LoVo (cell line): ENCODE measurements around the gene FEN1.

Experiments used
- DNase-seq: peaks from one replicate; pipeline ENCODE4 v3.0.0-alpha.2; 2016; ENCODE audit warnings: low spot score

The FEN1 gene, protein sequence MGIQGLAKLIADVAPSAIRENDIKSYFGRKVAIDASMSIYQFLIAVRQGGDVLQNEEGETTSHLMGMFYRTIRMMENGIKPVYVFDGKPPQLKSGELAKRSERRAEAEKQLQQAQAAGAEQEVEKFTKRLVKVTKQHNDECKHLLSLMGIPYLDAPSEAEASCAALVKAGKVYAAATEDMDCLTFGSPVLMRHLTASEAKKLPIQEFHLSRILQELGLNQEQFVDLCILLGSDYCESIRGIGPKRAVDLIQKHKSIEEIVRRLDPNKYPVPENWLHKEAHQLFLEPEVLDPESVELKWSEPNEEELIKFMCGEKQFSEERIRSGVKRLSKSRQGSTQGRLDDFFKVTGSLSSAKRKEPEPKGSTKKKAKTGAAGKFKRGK

DNA sequence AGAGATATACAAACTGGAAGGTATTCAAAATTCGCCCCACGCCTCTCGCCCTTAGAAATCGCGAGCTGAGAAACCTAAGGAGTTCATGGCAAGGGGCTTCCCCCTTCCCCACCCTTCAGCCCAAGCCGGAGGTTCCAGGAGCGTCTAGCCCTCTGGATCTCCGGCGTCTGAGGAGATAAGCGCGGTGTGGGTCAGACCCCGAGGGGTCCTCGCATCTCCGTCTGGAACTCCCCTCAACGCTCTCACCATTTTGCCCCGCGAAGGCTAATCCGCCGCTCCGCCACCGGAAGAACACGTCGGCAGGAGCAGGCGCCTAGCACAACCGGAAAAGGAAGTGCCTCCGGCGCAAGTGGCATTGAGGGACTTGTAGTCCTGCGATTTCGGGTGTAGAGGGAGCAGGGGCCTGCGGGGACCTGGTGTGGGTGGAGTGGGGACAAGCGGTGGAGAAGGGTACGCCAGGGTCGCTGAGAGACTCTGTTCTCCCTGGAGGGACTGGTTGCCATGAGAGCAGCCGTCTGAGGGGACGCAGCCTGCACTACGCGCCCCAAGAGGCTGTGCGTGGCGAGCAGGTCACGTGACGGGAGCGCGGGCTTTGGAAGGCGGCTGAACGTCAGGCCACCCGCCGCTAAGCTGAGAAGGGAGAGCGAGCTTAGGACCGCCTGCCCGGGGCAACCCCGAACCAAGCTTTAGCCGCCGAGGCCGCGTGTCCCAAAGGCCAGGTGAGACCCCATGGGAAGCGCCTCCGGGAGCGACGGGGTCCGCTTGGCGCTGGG is at the start of gene FEN1, which contains the start of gene TMEM258:
FEN1 (plus strand) TSS at position 602 of the 773 bp plus-strand sequence. CDS start 2,451 bp downstream, outside the sequence.
TMEM258 (minus strand) TSS at position 290 of the 773 bp plus-strand sequence; CDS start at position 249, 41 bp downstream.
- peak; percentile 92 for DNase-seq

DNA sequence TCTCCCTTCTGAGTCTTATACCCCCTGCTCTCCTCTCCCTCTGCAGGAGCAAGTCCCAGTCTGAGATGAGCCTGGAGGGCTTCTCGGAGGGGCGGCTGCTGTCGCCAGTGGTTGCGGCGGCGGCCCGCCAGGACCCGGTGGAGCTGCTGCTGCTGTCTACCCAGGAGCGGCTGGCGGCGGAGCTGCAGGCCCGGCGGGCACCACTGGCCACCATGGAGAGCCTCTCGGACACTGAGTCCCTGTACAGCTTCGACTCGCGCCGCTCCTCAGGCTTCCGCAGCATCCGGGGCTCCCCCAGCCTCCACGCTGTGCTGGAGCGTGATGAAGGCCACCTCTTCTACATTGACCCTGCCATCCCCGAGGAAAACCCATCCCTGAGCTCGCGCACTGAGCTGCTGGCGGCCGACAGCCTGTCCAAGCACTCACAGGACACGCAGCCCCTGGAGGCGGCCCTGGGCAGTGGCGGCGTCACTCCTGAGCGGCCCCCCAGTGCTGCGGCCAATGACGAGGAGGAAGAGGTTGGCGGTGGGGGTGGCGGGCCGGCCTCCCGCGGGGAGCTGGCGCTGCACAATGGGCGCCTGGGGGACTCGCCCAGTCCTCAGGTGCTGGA is 49.1 kb upstream of the FEN1 start:
- no peak for DNase-seq

DNA sequence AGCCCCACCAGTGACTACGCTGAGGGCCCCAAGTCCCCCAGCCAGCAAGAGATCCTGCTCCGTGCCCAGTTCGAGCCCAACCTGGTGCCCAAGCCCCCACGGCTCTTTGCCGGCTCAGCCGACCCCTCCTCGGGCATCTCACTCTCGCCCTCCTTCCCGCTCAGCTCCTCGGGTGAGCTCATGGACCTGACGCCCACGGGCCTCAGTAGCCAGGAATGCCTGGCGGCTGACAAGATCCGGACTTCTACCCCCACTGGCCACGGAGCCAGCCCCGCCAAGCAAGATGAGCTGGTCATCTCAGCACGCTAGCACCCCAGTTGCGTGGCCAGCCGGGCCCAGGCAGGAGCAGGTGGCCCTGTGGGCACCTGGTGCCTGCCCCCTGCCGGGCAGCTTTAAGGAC is 48.5 kb upstream of the FEN1 start:
- no peak for DNase-seq

DNA sequence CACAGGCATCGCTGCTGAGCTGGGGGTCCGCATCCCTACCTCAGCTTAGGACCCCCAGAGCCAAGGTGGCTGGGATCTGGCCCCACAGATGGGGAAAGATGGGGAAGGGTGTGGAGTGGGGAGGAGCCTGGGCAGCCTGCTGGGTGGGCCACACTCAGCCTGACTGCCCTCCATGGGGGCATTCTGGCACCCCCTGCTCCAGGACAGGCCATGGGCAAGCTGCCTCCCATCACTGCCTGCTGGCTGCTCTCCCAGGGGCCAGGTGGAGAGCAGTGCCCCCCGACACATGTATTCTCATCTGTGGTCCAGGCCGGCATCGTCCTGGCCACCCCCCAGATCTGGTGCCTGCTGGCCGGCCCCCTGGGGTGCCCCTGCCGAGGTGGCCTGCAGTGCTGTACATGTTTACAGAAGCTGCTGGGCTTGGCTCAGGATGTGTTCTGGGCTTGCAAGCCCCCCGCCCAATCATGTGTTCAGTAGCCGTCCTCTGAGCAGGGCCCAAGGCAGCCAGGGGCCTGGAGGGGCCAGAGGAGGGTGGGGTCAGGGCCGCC is 48.0 kb upstream of the FEN1 start:
- DNase-seq = no peak

DNA sequence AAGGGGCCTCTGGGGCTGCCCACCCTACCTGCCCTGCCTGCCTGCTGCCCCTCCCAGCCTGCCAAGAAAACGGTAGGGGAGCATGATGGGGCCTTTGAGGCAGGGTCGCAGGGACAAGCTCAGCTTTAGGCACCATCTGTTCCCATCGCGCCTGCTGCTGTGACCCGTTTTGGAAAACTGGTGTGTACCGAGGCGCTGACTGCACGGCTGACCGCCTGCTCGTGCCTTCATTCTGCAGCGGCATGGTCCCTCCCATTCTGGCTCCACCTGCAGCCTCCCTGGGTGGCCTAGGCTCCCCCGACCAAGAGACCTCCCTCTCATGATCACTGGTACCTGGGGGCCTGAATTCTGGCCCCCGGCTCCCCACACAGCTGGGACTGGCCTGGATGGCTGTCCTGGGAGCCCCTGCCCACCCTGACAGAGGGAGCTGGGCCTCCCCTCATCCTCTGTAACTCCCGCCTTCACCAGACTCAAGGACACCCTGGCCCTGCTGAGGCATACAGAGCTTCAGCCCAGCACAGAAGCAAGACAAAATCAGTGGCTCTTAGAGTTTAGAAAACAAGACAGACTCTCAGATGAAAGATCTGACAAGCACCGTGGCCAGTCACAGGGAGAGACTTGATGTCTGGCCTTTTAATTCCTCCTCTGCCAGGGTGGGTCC is 46.8 kb upstream of the FEN1 start:
- no peak for DNase-seq

DNA sequence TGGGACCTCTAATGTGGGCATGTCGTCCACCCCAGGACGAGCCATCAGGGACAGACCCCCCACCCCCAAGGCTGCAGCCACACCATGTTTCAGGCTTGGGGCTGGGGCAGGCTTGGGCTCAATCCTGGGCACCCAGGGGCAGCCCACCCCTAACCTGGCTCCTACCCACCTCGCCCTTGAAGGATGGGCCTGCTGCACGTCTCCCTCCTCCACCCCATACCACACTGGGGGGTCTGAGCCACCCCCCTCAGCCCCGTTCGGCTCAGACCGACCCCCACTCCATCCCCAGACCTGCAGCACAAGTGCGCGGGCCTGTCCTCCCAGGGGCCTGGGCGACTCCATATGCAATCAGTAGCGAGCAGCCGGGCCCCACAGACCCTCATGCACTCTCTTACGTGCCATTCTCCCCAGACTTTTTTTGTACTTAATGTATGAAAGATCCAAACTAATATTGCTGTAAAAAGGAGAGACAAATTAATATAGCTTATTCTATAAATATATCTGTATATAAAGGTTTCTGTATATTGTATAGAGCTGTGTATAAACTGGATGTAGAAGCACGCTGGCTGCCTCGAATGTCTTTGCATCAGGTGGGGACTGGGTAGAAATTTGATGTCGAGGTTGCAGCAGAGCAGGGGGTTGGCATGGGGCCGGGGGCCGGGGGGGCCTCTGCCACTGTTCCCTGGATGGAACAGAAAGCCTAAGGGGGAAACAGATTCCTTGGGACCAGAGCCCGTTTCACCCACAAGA is 46.1 kb upstream of the FEN1 start:
- no peak for DNase-seq

DNA sequence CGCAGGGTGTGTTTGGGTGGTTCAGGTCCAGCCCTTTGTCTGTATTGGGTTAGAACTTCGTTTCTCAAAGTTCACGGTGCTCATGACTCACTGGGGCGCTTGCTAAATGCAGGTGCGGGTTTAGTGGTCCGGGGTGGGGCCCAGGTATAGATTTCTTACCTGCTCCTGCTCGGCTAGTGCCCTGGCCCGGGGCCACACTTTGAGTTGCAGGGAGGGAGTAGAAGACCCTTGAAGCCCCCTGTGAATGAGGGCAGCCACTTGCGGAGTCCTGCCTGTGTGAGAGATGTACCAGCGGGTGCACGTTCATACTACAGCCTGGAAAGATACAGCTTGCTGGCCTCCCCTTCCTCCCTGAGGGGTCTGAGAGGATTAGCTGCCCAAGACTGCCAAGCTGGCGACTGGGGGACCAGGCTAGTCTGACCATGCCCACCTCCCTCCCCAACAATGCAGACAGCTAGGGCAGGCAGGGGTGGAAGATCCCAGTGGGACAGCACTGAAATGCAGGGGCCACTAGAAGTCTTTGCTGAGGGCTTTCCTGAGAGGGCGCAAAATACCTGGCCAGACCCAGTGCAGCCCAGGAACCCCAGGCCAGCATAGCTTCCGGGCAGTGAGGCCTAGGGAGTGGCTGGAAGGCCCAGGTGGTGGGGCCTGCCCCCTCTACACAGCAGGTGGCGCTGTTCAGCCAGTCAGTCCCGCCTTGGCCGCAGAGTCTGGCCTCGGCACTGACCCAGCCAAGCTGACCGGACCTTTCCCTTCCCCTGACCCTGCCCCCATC is 45.3 kb upstream of the FEN1 start:
- peak; percentile 77 for DNase-seq

DNA sequence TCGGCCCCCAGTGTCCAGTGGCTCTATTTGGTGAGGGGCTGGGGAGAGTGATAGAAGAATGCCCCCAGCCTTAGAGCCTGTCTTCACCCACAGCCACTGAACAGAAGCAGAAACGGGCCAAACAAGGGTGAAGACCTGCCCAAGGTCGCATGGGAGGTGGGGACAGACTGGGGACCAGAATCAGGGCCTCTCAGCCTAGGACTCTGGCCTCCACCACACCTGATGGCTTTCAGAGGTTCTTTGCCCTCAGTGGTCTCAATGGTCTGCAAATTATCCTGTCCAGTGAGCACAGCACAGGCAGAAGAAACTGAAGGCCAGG is 44.8 kb upstream of the FEN1 start:
- no peak for DNase-seq

DNA sequence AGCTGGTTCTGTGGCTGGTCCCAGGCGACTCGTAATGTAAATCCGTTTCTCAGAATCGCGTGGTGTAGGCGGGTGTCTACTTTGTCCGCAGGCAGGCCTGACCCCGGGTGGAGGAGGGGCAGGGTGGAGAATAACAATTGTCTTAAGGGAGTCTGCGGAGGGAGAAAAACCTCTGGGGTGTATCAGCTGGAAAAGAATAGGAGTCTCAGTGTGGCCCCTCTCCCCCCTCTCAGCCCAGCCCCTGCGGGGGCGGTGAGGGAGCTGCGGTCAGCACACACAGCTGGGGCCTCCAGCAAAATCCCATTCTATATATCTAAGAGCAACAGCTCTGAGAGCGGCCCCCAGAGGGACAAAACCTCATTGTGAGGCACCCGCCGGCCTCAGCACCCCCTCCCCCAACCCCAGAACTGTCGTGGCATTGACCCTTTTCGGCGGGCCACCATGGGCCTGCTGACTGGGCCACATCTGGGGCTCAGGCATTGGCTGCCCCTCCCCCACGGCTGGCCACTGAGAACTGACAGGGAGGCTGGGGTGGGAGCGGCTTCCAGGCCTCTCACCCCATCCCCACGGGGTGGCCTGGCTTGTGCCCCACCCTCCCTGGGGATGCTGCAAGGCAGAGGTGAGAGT is 43.0 kb upstream of the FEN1 start:
- DNase-seq = no peak

DNA sequence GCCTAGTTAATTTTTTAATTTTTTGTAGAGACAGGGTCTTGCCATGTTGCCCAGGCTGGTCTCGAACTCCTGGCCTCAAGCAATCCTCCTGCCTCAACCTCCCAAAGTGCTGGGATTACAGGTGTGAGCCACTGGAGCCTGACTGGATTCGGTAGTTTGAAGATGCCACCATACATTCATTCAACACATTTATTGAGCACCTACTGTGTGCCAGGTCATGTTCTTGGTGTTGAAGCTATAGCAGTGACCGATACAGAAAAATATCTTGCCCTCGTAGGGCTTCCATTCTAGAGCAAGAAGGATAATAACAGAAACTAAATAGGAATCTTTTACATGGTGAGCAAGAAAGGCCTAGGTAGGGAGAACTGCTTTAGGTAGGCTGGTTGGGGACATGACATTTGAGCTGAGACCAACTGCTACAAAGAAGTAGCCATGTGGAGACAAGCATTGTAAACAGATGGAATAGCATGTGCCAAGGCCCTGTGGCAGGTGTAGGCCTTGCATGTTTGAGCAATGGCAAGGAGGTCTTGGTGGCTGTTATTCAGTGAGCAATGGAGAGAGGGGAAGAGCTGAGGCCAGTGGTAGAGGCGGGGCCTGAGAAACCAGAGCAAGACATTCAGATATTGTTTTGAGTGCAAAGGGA is 42.0 kb upstream of the FEN1 start:
- no peak for DNase-seq

DNA sequence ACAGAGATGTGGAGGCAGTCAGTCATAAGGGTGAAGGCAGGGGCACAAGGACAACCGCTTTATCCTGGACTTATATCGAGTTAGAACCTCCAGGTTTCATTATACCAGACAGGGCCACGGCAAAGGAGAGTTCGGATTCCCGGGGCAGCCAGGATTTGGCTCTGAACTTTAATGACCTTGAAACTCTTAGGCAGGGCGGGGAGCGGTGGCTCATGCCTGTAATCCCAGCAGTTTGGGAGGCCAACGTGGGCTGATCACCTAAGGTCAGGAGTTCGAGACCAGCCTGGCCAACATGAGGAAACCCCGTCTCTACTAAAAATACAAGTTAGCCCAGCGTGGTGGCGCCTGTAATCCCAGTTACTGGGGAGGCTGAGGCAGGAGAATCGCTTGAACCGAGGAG is 41.3 kb upstream of the FEN1 start:
- DNase-seq = no peak

DNA sequence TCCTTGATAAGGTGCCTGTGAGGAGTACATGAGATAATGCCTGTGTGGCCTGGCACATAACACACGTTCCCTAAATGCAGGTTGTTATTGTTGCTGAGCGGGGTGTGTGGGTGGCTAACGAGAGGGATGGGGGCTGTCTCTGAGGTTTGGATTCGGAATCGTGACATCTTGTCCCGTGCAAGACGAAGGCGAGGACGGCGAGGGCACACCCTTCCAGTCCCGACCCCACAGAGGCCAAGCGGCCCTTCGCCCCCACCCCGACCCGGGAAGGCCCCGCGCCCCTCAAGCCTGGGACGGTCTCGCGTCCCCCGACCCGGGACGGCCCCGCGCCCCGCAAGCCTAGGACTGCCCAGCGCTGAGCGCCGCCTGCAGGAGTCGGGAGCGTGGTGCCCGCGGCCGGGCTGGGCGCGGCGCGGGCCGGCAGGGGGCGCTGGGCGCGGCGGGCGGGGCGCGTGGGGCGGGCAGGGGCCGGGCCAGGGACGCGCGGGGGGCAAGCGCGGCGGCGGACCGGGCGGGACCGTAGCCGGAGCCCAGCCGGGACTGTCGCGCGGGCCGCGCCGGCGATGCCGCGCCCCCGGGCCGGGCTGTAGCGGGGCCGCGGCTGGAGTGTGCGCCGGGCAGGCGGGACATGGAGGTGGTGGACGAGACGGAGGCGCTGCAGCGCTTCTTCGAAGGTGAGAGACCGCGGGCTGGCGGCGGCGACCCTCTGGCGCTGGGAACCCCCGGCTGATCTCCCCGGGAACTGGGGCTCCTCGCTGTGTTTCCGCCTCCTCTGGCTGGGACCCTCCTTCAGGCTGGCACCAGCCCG is 40.4 kb upstream of the FEN1 start, which contains the start of gene MYRF:
MYRF (plus strand) TSS at position 520 of the 808 bp plus-strand sequence; CDS start at position 629, 109 bp downstream.
- DNase-seq = peak; percentile 68

DNA sequence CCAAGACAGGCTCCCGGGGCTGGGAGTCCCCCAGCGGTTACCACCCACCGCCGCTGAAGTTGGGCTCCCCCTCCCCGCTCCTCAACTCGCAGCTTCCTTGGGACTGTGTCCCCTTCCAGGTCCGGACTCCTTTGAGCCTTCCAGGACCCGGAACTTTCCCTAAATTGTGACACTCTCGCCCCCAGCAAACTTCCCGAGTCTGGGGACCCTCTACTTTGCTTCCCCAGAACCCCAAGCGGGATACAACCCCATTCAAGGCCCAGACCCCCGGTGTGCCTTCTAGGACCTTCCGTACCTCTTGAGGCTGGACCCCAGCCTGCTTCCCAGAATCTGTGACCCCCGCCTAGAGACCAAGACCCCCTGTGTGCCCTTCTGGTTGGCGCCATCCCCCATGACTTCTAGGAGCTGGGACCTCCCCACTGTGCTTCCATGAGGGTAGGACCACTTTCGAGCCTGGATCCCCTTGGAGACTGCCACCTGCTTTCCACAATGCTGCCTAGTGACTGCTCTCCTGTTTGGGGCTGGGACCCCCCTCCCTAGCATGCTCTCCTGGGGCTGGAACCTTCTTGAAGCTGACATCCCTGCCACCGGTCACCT is 39.7 kb upstream of the FEN1 start:
- no peak for DNase-seq

DNA sequence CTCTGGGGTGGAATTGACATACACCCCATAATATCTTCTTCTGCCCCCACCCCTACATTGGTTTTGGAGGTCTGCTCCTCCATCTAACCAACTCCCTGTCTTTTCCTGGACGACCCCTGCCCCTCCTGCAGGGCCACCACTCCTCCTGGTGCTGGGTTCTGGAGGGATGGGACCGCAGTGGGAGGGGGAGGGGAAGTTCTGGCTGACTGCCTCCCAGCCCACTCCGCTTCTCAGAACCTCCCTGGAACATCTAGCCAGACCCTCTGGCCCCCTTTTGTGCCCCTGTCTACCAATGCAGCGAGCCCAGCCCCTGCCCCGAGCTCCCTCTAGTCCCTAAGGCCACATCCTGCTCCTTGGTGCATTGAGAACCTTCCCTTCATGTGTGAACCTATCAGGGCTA is 39.0 kb upstream of the FEN1 start:
- no peak for DNase-seq

DNA sequence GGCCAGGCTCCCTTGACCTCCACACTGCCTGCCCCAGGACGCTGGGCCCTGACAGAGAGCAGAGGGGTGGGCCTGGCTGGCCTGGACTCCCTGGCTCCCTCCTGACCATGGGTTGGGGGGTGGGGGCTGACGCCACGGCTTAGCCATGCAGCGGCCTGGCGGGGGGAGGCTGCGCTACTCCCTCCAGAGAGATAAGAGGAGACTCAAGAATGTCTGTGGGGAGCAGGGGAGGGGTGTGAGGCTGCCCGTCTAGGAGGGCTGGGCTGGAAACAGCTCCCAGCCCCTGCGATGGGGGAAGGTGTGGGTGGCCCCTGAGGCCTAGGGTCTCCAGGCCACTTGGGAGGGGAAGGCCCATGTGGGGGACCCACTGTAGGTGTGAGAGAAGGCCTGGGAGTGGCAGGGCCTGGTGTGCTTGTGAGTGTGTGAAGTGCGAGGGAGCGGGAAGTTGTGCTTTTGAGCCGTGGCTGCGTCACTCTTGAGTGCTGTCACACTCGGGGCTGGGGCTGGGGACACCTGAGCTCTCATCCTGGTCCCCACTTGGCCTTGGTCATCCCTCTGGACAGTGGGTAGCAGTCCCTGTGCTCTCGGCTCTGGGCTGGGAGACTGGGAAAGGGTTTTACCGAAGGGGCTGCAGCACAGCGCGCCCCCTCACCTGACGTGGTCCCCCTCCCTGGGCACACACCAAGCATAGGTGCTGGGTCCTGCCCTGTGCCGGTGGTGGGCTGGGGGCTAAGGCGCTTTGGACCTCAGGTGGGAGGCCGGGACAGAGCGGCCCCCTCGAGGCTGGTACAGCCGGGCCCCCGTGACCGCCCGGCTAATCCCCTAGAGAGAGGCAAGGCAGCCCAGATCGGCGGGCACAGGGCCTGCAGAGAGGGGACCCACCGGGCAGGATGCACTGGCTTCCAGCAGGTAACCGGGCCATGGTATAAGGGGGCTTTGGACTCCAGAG is 37.9 kb upstream of the FEN1 start:
- no peak for DNase-seq

DNA sequence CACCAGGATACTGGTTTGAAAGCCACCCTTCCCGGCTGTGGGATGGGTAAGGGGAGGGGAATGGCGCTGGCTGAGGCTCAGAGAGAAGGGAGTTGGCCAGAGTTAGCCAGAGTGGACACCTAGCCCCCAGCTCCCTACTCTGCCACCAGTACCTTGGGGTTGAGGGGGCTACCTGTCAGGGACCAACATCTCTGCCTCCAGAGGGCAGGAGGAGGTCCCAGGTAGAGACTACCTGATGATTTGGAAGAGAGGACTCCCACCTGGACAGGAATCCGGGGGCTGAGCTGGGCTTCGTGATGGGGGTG is 36.6 kb upstream of the FEN1 start:
- DNase-seq = no peak
